Peyer's patch (tissue), 4 donors: ENCODE results near the gene DHRS4L2.
"Not testable (repeated sequence)": the region's sequence is repeated elsewhere in the genome, so short reads cannot be mapped to it uniquely, and the experiment has no call there.

Experiments
- POLR2A ChIP-seq, 2 donors: fragments of 450-650 bp; IDR thresholded peaks; one replicate each; pipeline ENCODE4 v1.5.1; 2017; ENCODE audit warnings: antibody characterized with exemption in 2 of 2, mild to moderate bottlenecking in 2 of 2, moderate library complexity in 2 of 2
- TF ChIP-seq, protein P1 (sequence below), 6 experiments: fragments of 450-650 bp in 4 of 6; fragments of 200-600 bp in 2 of 6; sonication (generic) in 1 of 6; IDR thresholded peaks; one replicate each; pipeline ENCODE4 v1.5.1; 2017 to 2019; ENCODE audit warnings: antibody characterized with exemption in 6 of 6, mild to moderate bottlenecking in 3 of 6, moderate library complexity in 1 of 6

DNA sequence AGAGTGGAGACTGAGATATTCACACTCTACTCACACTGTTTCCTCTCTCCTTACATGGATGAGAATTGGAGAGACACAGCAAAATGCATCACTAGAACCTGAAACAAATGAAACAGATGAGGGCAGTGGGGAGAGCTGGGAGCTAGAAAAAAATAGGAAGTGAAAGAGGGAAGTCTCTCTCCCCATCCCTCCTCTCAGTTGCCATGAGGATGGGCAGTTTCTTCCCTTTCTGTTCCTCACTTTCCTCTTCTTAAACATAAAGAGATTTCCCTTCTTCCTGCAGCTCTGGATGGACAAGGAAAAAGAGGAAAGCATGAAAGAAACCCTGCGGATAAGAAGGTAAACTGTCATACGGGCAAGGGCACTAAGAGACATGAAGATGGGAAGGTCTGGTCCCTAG lies 60.3 kb downstream of the DHRS4L2 start:
- TF ChIP-seq, protein P1, sequence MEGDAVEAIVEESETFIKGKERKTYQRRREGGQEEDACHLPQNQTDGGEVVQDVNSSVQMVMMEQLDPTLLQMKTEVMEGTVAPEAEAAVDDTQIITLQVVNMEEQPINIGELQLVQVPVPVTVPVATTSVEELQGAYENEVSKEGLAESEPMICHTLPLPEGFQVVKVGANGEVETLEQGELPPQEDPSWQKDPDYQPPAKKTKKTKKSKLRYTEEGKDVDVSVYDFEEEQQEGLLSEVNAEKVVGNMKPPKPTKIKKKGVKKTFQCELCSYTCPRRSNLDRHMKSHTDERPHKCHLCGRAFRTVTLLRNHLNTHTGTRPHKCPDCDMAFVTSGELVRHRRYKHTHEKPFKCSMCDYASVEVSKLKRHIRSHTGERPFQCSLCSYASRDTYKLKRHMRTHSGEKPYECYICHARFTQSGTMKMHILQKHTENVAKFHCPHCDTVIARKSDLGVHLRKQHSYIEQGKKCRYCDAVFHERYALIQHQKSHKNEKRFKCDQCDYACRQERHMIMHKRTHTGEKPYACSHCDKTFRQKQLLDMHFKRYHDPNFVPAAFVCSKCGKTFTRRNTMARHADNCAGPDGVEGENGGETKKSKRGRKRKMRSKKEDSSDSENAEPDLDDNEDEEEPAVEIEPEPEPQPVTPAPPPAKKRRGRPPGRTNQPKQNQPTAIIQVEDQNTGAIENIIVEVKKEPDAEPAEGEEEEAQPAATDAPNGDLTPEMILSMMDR (IDR thresholded peaks at IDR 0.05), result not testable (repeated sequence)
- TF ChIP-seq POLR2A (IDR thresholded peaks at IDR 0.05), result not testable (repeated sequence)
